Mesenteric fat pad (tissue), 1 donor: ENCODE measurements around the gene AFAP1L2. TPM values are rescaled to one million over a fixed set of nuclear protein-coding genes. Genes with fewer than 3 reads are reported as not detected.

ENCODE experiments used
- DNase-seq: peaks from one replicate; pipeline ENCODE4 v3.0.0-alpha.2; 2020; ENCODE audit warnings: low spot score
- total RNA-seq: library from RNA; stranded (reverse); fragmentation: NEBNext Ultra II Directional; extraction: Animal tissue kit (Norgen Biotek cat#: 25700); gene quantifications from one replicate; pipeline ENCODE4 v1.2.1, GENCODE V29; 2021
- donor health status: DM: yes; HTN: yes; CAD: no.

Gene AFAP1L2
- total RNA-seq, 1 donor from 2014 or later = 3.9 TPM

GRCh38 chr10:114313866-114314265 lies 90.4 kb downstream of the AFAP1L2 start:
- no peak for DNase-seq

- DNase-seq = no peak
Measured at GRCh38 chr10:114313139-114313538, 91.2 kb downstream of the AFAP1L2 start.

- DNase-seq = no peak
Measured at GRCh38 chr10:114311496-114312209, 92.6 kb downstream of the AFAP1L2 start.

- DNase-seq = no peak
Measured at GRCh38 chr10:114311023-114311422, 93.3 kb downstream of the AFAP1L2 start.

GRCh38 chr10:114310346-114310745 lies 94.0 kb downstream of the AFAP1L2 start:
- DNase-seq = no peak

- DNase-seq = no peak
Measured at GRCh38 chr10:114309364-114309651, 95.0 kb downstream of the AFAP1L2 start.

GRCh38 chr10:114308531-114309363 lies 95.6 kb downstream of the AFAP1L2 start:
- DNase-seq = no peak

- DNase-seq = no peak
Measured at GRCh38 chr10:114307731-114308130, 96.6 kb downstream of the AFAP1L2 start.

GRCh38 chr10:114306116-114306973 lies 98.0 kb downstream of the AFAP1L2 start:
- no peak for DNase-seq

GRCh38 chr10:114305521-114305925 lies 98.8 kb downstream of the AFAP1L2 start:
- DNase-seq = no peak

- no peak for DNase-seq
Measured at GRCh38 chr10:114304571-114305421, 99.5 kb downstream of the AFAP1L2 start.

GRCh38 chr10:114304017-114304570 lies 100.2 kb downstream of the AFAP1L2 start:
- no peak for DNase-seq

- DNase-seq = no peak
Measured at GRCh38 chr10:114303556-114303955, 100.7 kb downstream of the AFAP1L2 start.

- no peak for DNase-seq
Measured at GRCh38 chr10:114301951-114302710, 102.2 kb downstream of the AFAP1L2 start.

- no peak for DNase-seq
Measured at GRCh38 chr10:114301177-114301576, 103.1 kb downstream of the AFAP1L2 start.

- DNase-seq = no peak
Measured at GRCh38 chr10:114300036-114300645, 104.2 kb downstream of the AFAP1L2 start.

- DNase-seq = no peak
Measured at GRCh38 chr10:114297136-114297705, 107.1 kb downstream of the AFAP1L2 start.

- no peak for DNase-seq
Measured at GRCh38 chr10:114295393-114295792, 108.9 kb downstream of the AFAP1L2 start.

- no peak for DNase-seq
Measured at GRCh38 chr10:114294549-114294948, 109.8 kb downstream of the AFAP1L2 start.
